Measurements from ENCODE around the gene HSD17B14. TPM values are rescaled to one million over a fixed set of nuclear protein-coding genes. Genes with fewer than 3 reads are reported as not detected.

The HSD17B14 gene
- total RNA-seq, 4 donors from 2014 or later = 0.83 to 9.0 (median 4.8) TPM; not detected in 1

- Histone ChIP-seq H3K27me3 (no peaks in the 10 kb centered on the region), H3K27ac (no peak overlapping the region), H3K36me3 (no peaks in the 10 kb centered on the region), H3K9me3 (no peaks in the 10 kb centered on the region), H3K4me1 (peaks cover 5 to 30% (median 7%) of the 10 kb centered on the region in 3 donors), H3K4me3 (no peak overlapping the region)
- intact Hi-C loops (cut with DNase I) = loop anchor here (10.0 kb wide), 1 partner anchor 123 kb away; no protein-coding TSS in a partner anchor
- no peak for DNase-seq
- 87 to 91% methylated on average over 7 to 10 of the region's 12 CpGs for WGBS, 2 donors
- TF ChIP-seq POLR2A (IDR thresholded peaks at IDR 0.05) = no peak
- TF ChIP-seq, protein P1, sequence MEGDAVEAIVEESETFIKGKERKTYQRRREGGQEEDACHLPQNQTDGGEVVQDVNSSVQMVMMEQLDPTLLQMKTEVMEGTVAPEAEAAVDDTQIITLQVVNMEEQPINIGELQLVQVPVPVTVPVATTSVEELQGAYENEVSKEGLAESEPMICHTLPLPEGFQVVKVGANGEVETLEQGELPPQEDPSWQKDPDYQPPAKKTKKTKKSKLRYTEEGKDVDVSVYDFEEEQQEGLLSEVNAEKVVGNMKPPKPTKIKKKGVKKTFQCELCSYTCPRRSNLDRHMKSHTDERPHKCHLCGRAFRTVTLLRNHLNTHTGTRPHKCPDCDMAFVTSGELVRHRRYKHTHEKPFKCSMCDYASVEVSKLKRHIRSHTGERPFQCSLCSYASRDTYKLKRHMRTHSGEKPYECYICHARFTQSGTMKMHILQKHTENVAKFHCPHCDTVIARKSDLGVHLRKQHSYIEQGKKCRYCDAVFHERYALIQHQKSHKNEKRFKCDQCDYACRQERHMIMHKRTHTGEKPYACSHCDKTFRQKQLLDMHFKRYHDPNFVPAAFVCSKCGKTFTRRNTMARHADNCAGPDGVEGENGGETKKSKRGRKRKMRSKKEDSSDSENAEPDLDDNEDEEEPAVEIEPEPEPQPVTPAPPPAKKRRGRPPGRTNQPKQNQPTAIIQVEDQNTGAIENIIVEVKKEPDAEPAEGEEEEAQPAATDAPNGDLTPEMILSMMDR (IDR thresholded peaks at IDR 0.05) = no peak
Observed at GRCh38 chr19:48777720-48778119, 58.6 kb downstream of the HSD17B14 start.

- Histone ChIP-seq H3K27ac (no peak overlapping the region), H3K9me3 (no peaks in the 10 kb centered on the region), H3K4me3 (no peak overlapping the region), H3K4me1 (peaks cover 5 to 24% (median 7%) of the 10 kb centered on the region in 3 donors), H3K27me3 (no peaks in the 10 kb centered on the region), H3K36me3 (no peaks in the 10 kb centered on the region)
- 89% methylated on average over 3 of the region's 5 CpGs; no CpG with 5 or more reads in 1 of the 2 donors for WGBS, 2 donors
- no peak for DNase-seq
- intact Hi-C loops (cut with DNase I) = loop anchor here (10.0 kb wide), 1 partner anchor 122 kb away; no protein-coding TSS in a partner anchor
- TF ChIP-seq, protein P1 (IDR thresholded peaks at IDR 0.05) = no peak
- no peak for TF ChIP-seq POLR2A (IDR thresholded peaks at IDR 0.05)
Observed at GRCh38 chr19:48777139-48777538, 59.2 kb downstream of the HSD17B14 start.

- peaks cover 3 to 31% (median 3%) of the 10 kb centered on the region in 3 donors for H3K4me1 ChIP-seq
Observed at GRCh38 chr19:48772503-48772953, 63.8 kb downstream of the HSD17B14 start.

DNA sequence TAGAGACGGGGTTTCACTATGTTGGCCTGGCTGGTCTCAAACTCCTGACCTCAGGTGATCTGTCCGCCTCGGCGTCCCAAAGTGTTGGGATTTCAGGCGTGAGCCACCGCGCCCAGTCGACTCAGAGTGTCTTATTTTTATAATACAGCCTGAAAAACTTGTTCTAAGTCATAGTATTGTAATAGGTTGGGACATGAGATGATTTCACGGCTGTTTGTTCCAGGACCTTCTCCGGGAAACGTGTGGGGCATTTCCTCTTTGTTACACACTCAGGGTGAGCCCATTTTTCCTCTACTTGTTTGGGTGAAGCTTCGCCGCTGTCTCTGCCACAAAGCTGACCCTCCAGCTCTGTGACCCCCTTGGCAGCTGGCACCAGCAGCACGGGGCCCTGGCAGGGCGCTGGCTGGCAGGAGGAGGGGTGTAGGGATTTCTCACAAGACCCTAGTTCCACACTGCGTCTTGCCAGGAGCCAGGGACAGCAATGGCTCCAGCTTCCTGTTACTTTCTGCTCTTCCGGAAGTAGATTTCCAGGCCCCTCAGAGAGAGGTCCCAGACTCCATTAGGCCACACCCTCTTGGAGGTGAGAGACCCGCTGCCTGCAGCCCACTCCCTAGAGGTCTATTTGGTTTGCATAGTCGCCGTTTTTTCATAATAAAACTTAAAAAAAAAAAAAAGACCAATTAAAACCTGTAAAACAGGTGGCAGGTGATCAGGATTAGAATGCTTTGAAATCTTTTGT, 65.4 kb downstream of the HSD17B14 start:
- no peaks in the 10 kb centered on the region for H3K27me3 ChIP-seq
- H3K9me3 ChIP-seq = no peaks in the 10 kb centered on the region
- intact Hi-C loops (cut with DNase I) = loop anchor here (10.0 kb wide), 1 partner anchor 116 kb away; no protein-coding TSS in a partner anchor
- H3K36me3 ChIP-seq = no peaks in the 10 kb centered on the region
- no peak for DNase-seq
- H3K27ac ChIP-seq = peak overlapping the region; percentile 80 to 92 (median 87)
- no peak for TF ChIP-seq POLR2A (IDR thresholded peaks at IDR 0.05)
- TF ChIP-seq, protein P1 (IDR thresholded peaks at IDR 0.05) = no peak
- peaks cover 3 to 31% (median 3%) of the 10 kb centered on the region in 3 donors for H3K4me1 ChIP-seq
- 44 to 55% methylated on average over 19 to 20 of the region's 20 CpGs for WGBS, 2 donors
- peak overlapping the region in 1 of 4 donors; percentile 11 for H3K4me3 ChIP-seq

More at GRCh38 chr19:48772503-48772953, 63.8 kb downstream of the HSD17B14 start:
- Histone ChIP-seq H3K27ac (no peak overlapping the region), H3K9me3 (no peaks in the 10 kb centered on the region), H3K27me3 (no peaks in the 10 kb centered on the region), H3K4me3 (no peak overlapping the region), H3K36me3 (no peaks in the 10 kb centered on the region)
- TF ChIP-seq, protein P1 (IDR thresholded peaks at IDR 0.05) = no peak
- no peak for TF ChIP-seq POLR2A (IDR thresholded peaks at IDR 0.05)
- intact Hi-C loops (cut with DNase I) = loop anchor here (10.0 kb wide), 1 partner anchor 118 kb away; no protein-coding TSS in a partner anchor
- 72 to 87% methylated on average over 13 of the region's 13 CpGs for WGBS, 2 donors
- no peak for DNase-seq

- TF ChIP-seq POLR2A (IDR thresholded peaks at IDR 0.05) = no peak
- TF ChIP-seq, protein P1 (IDR thresholded peaks at IDR 0.05) = no peak
- no peak for DNase-seq
- Histone ChIP-seq H3K9me3 (no peaks in the 10 kb centered on the region), H3K4me1 (peaks cover 3 to 31% (median 3%) of the 10 kb centered on the region in 3 donors), H3K36me3 (no peaks in the 10 kb centered on the region), H3K27ac (peak overlapping the region; percentile 63 to 92 (median 87)), H3K27me3 (no peaks in the 10 kb centered on the region), H3K4me3 (no peak overlapping the region)
- intact Hi-C loops (cut with DNase I) = loop anchor here (10.0 kb wide), 1 partner anchor 115 kb away; no protein-coding TSS in a partner anchor
- 55 to 60% methylated on average over 6 to 7 of the region's 7 CpGs for WGBS, 2 donors
Observed at GRCh38 chr19:48770266-48770665, 66.0 kb downstream of the HSD17B14 start.
